GM19452 (cell line): ENCODE measurements around the gene LRRIQ4.
A peak's percentile ranks its signal among the peaks of the same experiment; 100 is the strongest.

ENCODE experiments used
- ATAC-seq: cut with Tn5 transposase; IDR thresholded peaks from one replicate; pipeline ENCODE4 v1.9.1; 2021; ENCODE audit not compliant: unreplicated experiment

LRRIQ4 gene

GRCh38 chr3:169812332-169813235 lies at the start of gene LRRIQ4, which contains the start of gene LRRC34:
TSS of gene LRRIQ4 (plus strand) at chr3:169812870. CDS start at chr3:169821922, 9,052 bp downstream.
TSS of gene LRRC34 (minus strand) at chr3:169812904. CDS start at chr3:169812548, 356 bp downstream.
- peak; percentile 69 for ATAC-seq

- peak; percentile 38 for ATAC-seq
Measured at GRCh38 chr3:169764312-169764881, 48.3 kb upstream of the LRRIQ4 start.

- peak; percentile 85 for ATAC-seq
Measured at GRCh38 chr3:169764882-169765612, 47.6 kb upstream of the LRRIQ4 start, which contains the start of gene TERC. TSS of gene TERC (minus strand) at chr3:169765060.

DNA sequence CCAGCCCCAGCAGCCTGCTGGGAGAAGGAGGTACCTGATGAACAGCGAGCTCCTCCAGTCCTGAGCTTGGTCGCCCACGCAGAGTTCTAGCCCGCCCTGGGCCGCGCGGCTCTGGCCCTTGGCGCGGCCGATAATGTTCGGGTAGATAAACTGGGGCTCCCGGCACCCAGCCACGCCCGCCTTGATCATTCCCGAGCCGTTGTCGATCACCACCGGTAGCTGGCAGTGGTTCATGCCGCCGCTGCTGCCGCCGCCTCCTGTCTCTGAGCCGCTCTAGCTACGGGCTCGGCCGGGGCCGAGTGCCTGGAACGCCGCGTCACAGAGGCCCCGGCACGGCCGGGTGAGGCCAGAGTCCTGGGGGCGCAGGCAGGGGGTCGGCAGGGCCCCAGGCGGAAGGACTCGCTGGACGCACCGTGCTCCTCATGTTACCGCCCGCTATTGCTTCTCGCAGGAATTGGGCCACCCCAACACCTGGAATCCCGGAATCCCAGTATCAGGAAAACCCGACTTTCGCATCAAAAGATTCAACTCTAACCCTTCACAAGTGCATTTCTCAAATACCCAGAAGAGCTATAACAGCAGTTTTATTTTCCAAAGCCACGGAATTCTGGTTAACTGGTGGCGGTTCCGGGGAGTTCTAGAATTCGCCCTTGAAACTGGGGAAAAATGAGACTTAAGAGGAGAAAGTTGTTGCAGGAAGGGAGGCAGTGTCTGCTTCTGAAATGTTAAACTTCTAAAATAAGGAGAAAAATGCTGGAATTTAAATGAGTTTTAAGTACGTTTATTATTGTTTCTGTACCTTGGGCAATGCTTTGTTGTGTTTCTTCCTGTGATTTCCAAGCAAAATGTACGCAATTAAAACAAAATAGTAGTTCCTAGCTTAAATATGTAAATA lies 43.1 kb upstream of the LRRIQ4 start, which contains the start of gene ACTRT3:
Gene ACTRT3 (minus strand): TSS at position 275 of the 895 bp plus-strand sequence. CDS start 41 bp downstream, at position 234.
- peak; percentile 26 for ATAC-seq

DNA sequence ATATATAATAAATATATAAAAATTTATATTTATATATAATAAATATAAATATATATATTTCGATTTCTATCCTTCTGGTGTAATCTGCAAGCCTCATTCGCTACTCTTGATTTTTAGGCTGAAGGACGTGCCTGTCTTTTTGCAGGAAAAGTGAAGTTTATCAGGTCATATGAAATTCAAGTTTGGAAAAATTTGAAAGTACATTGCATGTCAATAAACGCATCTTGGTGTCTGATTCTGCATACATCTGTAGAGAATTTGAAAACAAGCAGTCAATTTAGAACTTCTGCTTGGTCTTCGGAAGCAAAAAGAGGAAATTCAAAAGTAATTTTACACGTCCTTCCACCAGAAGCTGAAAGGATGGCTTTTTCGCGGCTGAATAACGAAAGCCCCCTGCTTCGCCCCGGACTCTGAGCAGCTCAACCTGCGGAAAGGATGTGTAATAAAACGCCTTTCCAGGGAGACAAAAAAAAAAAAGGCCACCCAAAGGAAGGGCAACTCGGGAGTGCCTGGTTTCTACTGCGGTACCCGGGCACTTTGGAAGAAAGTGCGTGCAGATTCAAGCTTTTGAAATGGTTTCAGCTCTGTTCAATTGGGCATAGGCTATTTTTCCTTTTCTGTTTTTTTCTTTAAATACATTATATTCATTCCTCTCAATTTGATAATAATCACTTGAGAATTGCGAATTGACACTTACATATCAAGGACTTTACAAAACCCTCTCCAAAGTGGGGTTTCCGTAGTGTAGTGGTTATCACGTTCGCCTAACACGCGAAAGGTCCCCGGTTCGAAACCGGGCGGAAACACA lies 41.0 kb upstream of the LRRIQ4 start:
- ATAC-seq, result peak; percentile 16

- ATAC-seq, result peak; percentile 14
Measured at GRCh38 chr3:169772305-169772896, 40.3 kb upstream of the LRRIQ4 start.

GRCh38 chr3:169772897-169773816 lies 39.5 kb upstream of the LRRIQ4 start, which contains the start of gene MYNN:
TSS of gene MYNN (plus strand) at chr3:169773396. CDS start at chr3:169774296, 900 bp downstream.
- ATAC-seq, result peak; percentile 81

DNA sequence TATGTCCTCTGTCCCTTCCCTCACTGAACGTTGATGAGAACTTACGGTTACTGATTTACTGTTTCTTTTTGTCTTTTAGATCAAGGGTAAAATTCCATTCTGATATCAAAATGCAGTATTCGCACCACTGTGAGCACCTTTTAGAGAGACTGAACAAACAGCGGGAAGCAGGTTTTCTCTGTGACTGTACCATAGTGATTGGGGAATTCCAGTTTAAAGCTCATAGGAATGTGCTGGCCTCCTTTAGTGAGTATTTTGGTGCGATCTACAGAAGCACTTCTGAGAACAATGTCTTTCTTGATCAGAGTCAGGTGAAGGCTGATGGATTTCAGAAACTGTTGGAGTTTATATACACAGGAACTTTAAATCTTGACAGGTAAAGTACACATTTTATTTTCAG lies 38.5 kb upstream of the LRRIQ4 start:
- ATAC-seq, result no peak

GRCh38 chr3:169777822-169778221 lies 34.8 kb upstream of the LRRIQ4 start:
- no peak for ATAC-seq

DNA sequence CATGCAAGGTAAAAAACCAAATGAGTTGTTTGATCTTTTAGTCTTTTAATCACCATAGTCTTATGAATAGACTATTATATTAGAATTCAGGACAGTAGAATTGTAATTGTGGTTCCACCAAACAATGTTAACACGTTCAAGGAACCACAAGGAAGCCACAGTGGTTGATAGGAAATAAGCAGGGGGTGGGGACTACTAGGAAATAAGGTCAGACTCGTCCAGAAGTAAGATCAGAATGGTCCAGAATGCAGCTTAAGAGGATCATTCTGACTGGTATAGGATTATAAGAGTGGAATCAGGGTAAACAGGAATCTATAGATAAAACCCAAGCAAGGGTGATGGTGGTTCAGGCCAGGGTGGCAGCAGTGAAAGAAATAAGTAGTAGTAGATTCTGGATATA lies 31.9 kb upstream of the LRRIQ4 start:
- no peak for ATAC-seq

DNA sequence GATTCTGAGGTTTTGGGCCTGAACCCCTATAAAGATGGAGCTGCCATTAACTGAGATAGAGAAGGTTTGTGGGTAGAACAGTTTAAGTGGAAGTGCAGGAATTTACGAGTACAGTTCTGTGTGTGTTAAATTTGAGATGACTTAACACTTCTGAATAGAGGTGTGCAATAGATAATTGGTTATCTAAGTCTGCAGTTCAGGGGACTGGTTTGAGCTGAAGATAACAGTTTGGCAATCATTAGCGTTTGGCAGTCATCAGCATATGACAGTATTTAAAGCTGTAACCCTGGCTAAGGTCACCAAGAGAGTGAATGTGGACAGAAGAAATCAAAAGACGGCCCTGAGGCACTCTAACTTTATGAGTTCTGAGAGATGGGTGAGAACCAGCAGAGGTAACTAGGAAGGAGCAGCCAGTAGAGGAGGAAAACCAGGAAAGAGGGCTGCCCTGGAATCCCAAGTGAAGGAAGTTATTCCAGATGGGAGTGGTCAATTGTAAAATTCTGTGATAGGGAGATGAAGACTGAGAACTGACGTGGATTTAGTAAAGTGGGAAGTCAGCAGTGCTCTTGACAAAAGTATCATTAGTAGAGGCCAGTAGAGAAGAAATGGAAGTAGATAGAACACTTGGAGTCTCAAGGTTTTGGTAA lies 31.3 kb upstream of the LRRIQ4 start:
- ATAC-seq, result no peak

- ATAC-seq, result no peak
Measured at GRCh38 chr3:169787120-169787519, 25.6 kb upstream of the LRRIQ4 start.

DNA sequence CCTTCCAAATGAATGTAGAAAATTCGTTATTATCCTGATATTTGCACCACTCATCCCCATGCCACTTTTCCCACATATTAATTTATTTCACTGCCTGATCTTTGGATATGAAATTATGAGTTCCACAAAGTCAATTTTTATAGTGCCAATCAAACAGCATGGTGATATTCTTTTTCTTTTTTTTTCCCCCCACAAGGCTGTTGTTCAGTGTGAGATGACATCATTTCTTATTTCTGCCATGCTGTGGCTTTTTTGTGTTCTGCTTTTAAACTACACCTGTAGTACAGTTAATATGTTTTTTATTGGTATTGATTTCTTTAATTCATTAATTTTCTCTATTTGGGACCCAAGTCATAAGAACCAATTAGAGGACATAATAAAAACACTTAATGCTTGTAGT lies 24.9 kb upstream of the LRRIQ4 start:
- no peak for ATAC-seq

DNA sequence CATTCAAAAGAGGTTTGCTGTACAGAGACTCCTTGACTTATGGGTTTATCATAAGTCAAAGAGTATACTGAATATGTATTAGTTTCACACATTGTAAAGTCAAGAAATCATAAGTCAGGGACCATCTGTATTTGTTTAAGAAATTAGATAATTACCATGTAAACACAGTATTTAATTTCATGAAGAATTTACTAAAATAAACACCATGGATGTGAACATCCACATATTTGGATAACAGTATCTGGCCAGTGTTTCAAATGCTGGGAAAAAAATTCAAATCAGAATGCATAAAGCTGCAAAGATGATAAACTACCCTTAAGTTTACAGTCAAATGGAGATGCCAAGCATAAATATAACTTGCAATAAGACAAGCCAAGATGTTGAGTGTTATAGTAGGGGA lies 22.5 kb upstream of the LRRIQ4 start:
- ATAC-seq, result no peak

DNA sequence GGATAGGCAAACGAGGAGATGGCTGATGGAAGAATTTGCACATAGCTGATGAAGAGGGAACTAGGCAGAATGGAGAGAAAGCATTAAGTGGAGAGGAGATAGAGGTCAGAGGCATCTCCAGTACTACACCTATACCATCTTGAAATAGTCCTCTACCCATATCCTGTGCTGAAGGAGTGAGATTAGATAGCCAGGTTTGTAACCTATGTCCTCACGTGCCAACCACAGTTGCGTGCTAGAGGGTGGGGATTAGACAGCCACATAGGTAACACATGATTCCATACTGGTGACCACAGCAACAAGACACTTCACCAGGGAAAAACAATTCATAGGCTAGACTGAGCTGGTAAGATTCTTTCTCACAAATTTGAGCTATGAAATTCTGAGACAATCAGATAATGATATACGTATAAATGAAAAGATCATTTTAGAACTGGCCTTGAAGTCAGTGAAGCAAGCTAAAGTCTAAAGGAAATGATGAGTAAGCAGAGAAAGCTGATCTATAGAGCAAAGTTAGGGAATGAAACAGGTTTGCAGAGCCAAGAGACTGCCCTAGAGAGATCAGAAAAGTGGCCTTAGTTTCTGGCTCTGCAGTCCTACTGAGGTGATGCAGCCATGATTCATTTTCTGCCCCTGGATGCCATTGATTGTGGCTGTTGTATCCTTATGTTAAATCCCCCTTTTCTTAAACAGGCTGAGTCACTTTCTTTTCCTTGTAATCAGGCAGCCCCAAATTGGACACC lies 21.8 kb upstream of the LRRIQ4 start:
- no peak for ATAC-seq

GRCh38 chr3:169792359-169792758 lies 20.3 kb upstream of the LRRIQ4 start:
- ATAC-seq, result no peak

DNA sequence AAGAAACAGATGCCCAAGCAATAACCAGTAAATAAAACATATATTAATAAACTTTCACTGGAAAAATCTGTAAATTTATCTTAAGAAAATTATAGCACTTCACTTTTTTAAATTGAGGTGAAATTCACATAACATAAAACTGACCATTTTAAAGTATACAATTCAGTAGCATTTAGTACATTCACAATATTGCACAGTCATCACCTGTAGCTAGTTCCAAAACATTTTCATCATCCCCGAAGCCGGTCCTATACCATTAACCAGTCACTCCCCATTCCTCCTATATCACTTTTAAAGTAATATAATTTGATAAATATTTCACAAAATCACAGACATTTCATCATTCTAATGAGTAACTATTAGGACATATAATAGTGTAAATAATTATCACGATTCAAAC lies 8.0 kb upstream of the LRRIQ4 start:
- ATAC-seq, result no peak
